H1 (cell line): Measurements from ENCODE around the gene RGS13. TPM values are rescaled to one million over a fixed set of nuclear protein-coding genes. Genes with fewer than 3 reads are reported as not detected.

Source experiments
- CTCF ChIA-PET: fragments of 300-600 bp; sonication (Branson Sonifier 250); formaldehyde crosslinking; loops from one replicate; lab custom pipeline; 2021; ENCODE audit not compliant: partially characterized antibody; lab: Charles Lee
- POLR2A ChIA-PET: fragments of 300-600 bp; sonication (Branson Sonifier 250); formaldehyde crosslinking; loops from one replicate; lab custom pipeline; 2021; ENCODE audit warnings: inconsistent platforms; ENCODE audit not compliant: partially characterized antibody; lab: Charles Lee
- DNase-seq, 2 experiments: peaks; one replicate each; pipeline versions ENCODE4 v3.0.0 to v3.0.0-alpha.2; 2010 to 2022; ENCODE audit warnings: low spot score in 2 of 2, low read depth in 1 of 2, mixed read lengths in 1 of 2
- FAIRE-seq: peaks from 2 replicates; lab custom pipeline; 2011; peaks lifted over from hg19 to GRCh38; lab: Jason Lieb, UNC
- H2AFZ ChIP-seq: 2 replicates; pipeline ENCODE4 v1.8.1; 2012; ENCODE audit warnings: low read length, inconsistent platforms
- H2AK5ac ChIP-seq: 2 replicates; pipeline ENCODE4 v1.6.1; 2013; ENCODE audit warnings: low read depth, low read length
- H2BK120ac ChIP-seq: replicated peaks from 2 replicates; pipeline ENCODE3; 2013; ENCODE audit warnings: low read depth, low read length, inconsistent platforms
- H2BK12ac ChIP-seq: 2 replicates; pipeline ENCODE4 v1.6.1; 2013; ENCODE audit warnings: low read depth, low read length
- H2BK15ac ChIP-seq: 2 replicates; pipeline ENCODE4 v1.6.1; 2013; ENCODE audit warnings: low read length
- H2BK20ac ChIP-seq: 2 replicates; pipeline ENCODE4 v1.6.1; 2013; ENCODE audit warnings: low read length
- H2BK5ac ChIP-seq: 2 replicates; pipeline ENCODE4 v1.6.1; 2013; ENCODE audit warnings: low read depth, low read length
- H3K14ac ChIP-seq: 2 replicates; pipeline ENCODE4 v1.6.1; 2013; ENCODE audit warnings: inconsistent platforms; ENCODE audit not compliant: insufficient read length
- H3K18ac ChIP-seq: 2 replicates; pipeline ENCODE4 v1.6.1; 2013; ENCODE audit warnings: low read length; ENCODE audit errors: extremely low read depth
- H3K23ac ChIP-seq: 2 replicates; pipeline ENCODE4 v1.6.1; 2013; ENCODE audit warnings: inconsistent platforms; ENCODE audit not compliant: insufficient read length
- H3K23me2 ChIP-seq: 2 replicates; pipeline ENCODE4 v1.6.1; 2013; ENCODE audit warnings: low read depth, low read length
- H3K27ac ChIP-seq: 2 replicates; pipeline ENCODE4 v1.6.1; 2011; ENCODE audit warnings: low read depth, low read length, inconsistent platforms
- H3K27me3 ChIP-seq, 4 experiments: replicated peaks in 1 of 4; 1 replicate in 1 of 4; 2 replicates in 3 of 4; pipeline versions ENCODE4 v1.6.1 to v1.8.1; 2011 to 2013; ENCODE audit warnings: low read length in 3 of 4, mild to moderate bottlenecking in 3 of 4, inconsistent platforms in 2 of 4, mixed read lengths in 2 of 4, moderate library complexity in 1 of 4; ENCODE audit not compliant: control insufficient read depth in 3 of 4, insufficient read depth in 3 of 4; ENCODE audit errors: extremely low read depth in 1 of 4
- H3K36me3 ChIP-seq, 4 experiments: 2 replicates each; pipeline versions ENCODE4 v1.6.1 to v1.8.1; 2011 to 2013; ENCODE audit warnings: mild to moderate bottlenecking in 4 of 4, low read length in 3 of 4, moderate library complexity in 2 of 4, control low read depth in 1 of 4, inconsistent platforms in 1 of 4; ENCODE audit not compliant: insufficient read depth in 4 of 4, control insufficient read depth in 2 of 4
- H3K4ac ChIP-seq: replicated peaks from 2 replicates; pipeline ENCODE3; 2013; ENCODE audit warnings: low read length, low read depth, mixed read lengths, inconsistent platforms; ENCODE audit not compliant: insufficient read length
- H3K4me1 ChIP-seq, 4 experiments: replicated peaks in 1 of 4; 1 replicate in 1 of 4; 2 replicates in 3 of 4; pipeline versions ENCODE4 v1.6.1 to v1.8.1; 2011 to 2013; ENCODE audit warnings: low read length in 3 of 4, inconsistent platforms in 2 of 4, mixed read lengths in 1 of 4; ENCODE audit not compliant: insufficient read depth in 4 of 4, control insufficient read depth in 3 of 4
- H3K4me2 ChIP-seq, 2 experiments: 2 replicates each; pipeline versions ENCODE4 v1.6.1 to v1.8.1; 2011 to 2013; ENCODE audit warnings: low read depth in 2 of 2, low read length in 2 of 2, control low read depth in 1 of 2, inconsistent platforms in 1 of 2, mild to moderate bottlenecking in 1 of 2; ENCODE audit not compliant: insufficient read depth in 1 of 2
- H3K4me3 ChIP-seq, 4 experiments: fragments of 200-600, 300-600 bp in 1 of 4; sonication (generic), shearing (Covaris generic), sonication (Bioruptor Twin) in 1 of 4; 2 replicates each; pipeline versions ENCODE4 v1.5.1 to v1.8.1; 2011 to 2016; ENCODE audit warnings: low read length in 4 of 4, low read depth in 3 of 4, control low read depth in 2 of 4, inconsistent platforms in 2 of 4, mild to moderate bottlenecking in 2 of 4, mixed read lengths in 1 of 4, moderate library complexity in 1 of 4; ENCODE audit not compliant: insufficient read depth in 2 of 4; ENCODE audit errors: extremely low read depth in 1 of 4
- H3K56ac ChIP-seq: replicated peaks from 2 replicates; pipeline ENCODE3; 2013; ENCODE audit warnings: low read depth, mild to moderate bottlenecking, mixed read lengths, low read length, inconsistent platforms; ENCODE audit not compliant: insufficient read length
- H3K79me1 ChIP-seq: 2 replicates; pipeline ENCODE4 v1.6.1; 2013; ENCODE audit warnings: low read depth, low read length, control low read depth
- H3K79me2 ChIP-seq, 2 experiments: 2 replicates each; pipeline versions ENCODE4 v1.6.1 to v1.8.1; 2012 to 2013; ENCODE audit warnings: low read length in 2 of 2, mild to moderate bottlenecking in 2 of 2, inconsistent platforms in 1 of 2; ENCODE audit not compliant: insufficient read depth in 2 of 2, control insufficient read depth in 1 of 2
- H3K9ac ChIP-seq, 4 experiments: replicated peaks in 1 of 4; 1 replicate in 1 of 4; 2 replicates in 3 of 4; pipeline versions ENCODE4 v1.6.1 to v1.8.1; 2011 to 2013; ENCODE audit warnings: low read depth in 3 of 4, low read length in 3 of 4, control low read depth in 2 of 4, mild to moderate bottlenecking in 2 of 4, moderate library complexity in 2 of 4, inconsistent platforms in 1 of 4; ENCODE audit errors: extremely low read depth in 1 of 4
- H3K9me3 ChIP-seq, 2 experiments: 2 replicates each; pipeline versions ENCODE4 v1.6.1 to v1.8.1; 2012 to 2013; ENCODE audit warnings: mild to moderate bottlenecking in 2 of 2, moderate library complexity in 2 of 2, control low read depth in 1 of 2, inconsistent platforms in 1 of 2, low read depth in 1 of 2, low read length in 1 of 2, mixed read lengths in 1 of 2; ENCODE audit not compliant: insufficient read depth in 2 of 2
- H4K20me1 ChIP-seq, 2 experiments: replicated peaks in 1 of 2; 2 replicates each; pipeline versions ENCODE3 to v1.8.1; 2011 to 2013; ENCODE audit warnings: inconsistent platforms in 2 of 2, low read length in 2 of 2, mild to moderate bottlenecking in 1 of 2; ENCODE audit not compliant: insufficient read depth in 2 of 2, control insufficient read depth in 1 of 2
- H4K5ac ChIP-seq: 2 replicates; pipeline ENCODE4 v1.6.1; 2013; ENCODE audit warnings: low read length, low read depth, mixed read lengths, inconsistent platforms; ENCODE audit not compliant: insufficient read length
- H4K8ac ChIP-seq: 2 replicates; pipeline ENCODE4 v1.8.0; 2013; ENCODE audit warnings: mild to moderate bottlenecking, moderate library complexity, low read length, inconsistent platforms; ENCODE audit not compliant: insufficient read depth; ENCODE audit errors: extremely low read depth
- H4K91ac ChIP-seq: replicated peaks from 2 replicates; pipeline ENCODE3; 2013; ENCODE audit warnings: low read length, mixed read lengths, inconsistent platforms; ENCODE audit not compliant: insufficient read length
- POLR2A ChIP-seq, 2 experiments: IDR thresholded peaks; 1 replicate in 1 of 2; 2 replicates in 1 of 2; pipeline ENCODE4 v1.6.1; 2011; ENCODE audit warnings: low read depth in 2 of 2, low read length in 2 of 2, mild to moderate bottlenecking in 2 of 2; ENCODE audit errors: control extremely low read depth in 1 of 2
- WGBS, 2 experiments: shearing (Covaris generic) in 1 of 2; methylation state at CpG; one replicate each; pipeline versions ENCODE4 v1.1.6 to v1.1.7; 2013 to 2015; ENCODE audit warnings: low lambda C conversion rate in 2 of 2, mixed read lengths in 2 of 2, inconsistent platforms in 1 of 2, low coverage in 1 of 2, missing lambda C conversion rate in 1 of 2; ENCODE audit not compliant: insufficient replicate concordance in 2 of 2, insufficient coverage in 1 of 2, insufficient read length in 1 of 2; ENCODE audit errors: extremely low coverage in 1 of 2, missing lambda C conversion rate in 1 of 2; 5-methylcytosine and 5-hydroxymethylcytosine counted together
- polyA plus RNA-seq, 7 experiments: library from polyadenylated mRNA; depleted of rRNA in 3 of 7; stranded (reverse) in 5 of 7; unstranded in 2 of 7; fragments of >200 nt in 5 of 7; fragments of 200-250 nt in 2 of 7; gene quantifications; 1 replicate in 5 of 7; 2 replicates in 1 of 7; 4 replicates in 1 of 7; pipeline versions ENCODE4 v1.2.1 to v1.2.3, GENCODE V29; 2011 to 2013; ENCODE audit warnings: missing spikeins in 2 of 7, mixed read lengths in 2 of 7
- total RNA-seq: library from RNA; stranded (reverse); fragmentation: NEBNext Ultra II Directional; extraction: Animal tissue kit (Norgen Biotek cat#: 25700); gene quantifications from 2 replicates; pipeline ENCODE4 v1.2.1, GENCODE V29; 2021

RGS13 gene
- total and polyA plus RNA-seq, 2 of the 8 experiments (the other 6 are each of a cell fraction or from before 2014, with no cell fraction given) = not detected

GRCh38 chr1:192675716-192676115 is 39.8 kb downstream of the RGS13 start:
- DNase-seq (no peak), FAIRE-seq (no peak)
- no peak overlapping the region for H2BK120ac ChIP-seq
- H3K9me3 ChIP-seq = no peaks in the 10 kb centered on the region
- no peak overlapping the region for H2BK5ac ChIP-seq
- H3K56ac ChIP-seq = no peak overlapping the region
- H3K79me2 ChIP-seq = no peaks in the 10 kb centered on the region
- H3K14ac ChIP-seq = no peak overlapping the region
- no peak overlapping the region for H2AFZ ChIP-seq
- TF ChIP-seq POLR2A (IDR thresholded peaks at IDR 0.05; ENCODE audit: control extremely low read depth in 1 of 2, low read depth in 2 of 2, low read length in 2 of 2) = no peak
- ChIA-PET CTCF (no interaction called here), POLR2A (no interaction called here)
- H2AK5ac ChIP-seq = no peak overlapping the region
- H3K27me3 ChIP-seq = no peaks in the 10 kb centered on the region
- H3K9ac ChIP-seq = no peak overlapping the region
- no peak overlapping the region for H3K4ac ChIP-seq
- no peaks in the 10 kb centered on the region for H3K4me1 ChIP-seq
- no peaks in the 10 kb centered on the region for H3K23me2 ChIP-seq
- no peak overlapping the region for H3K27ac ChIP-seq
- H2BK12ac ChIP-seq = no peak overlapping the region
- H3K4me2 ChIP-seq = no peak overlapping the region
- H3K79me1 ChIP-seq = no peaks in the 10 kb centered on the region
- no peak overlapping the region for H4K91ac ChIP-seq
- no peak overlapping the region for H2BK15ac ChIP-seq
- 83% methylated on average over 1 of the region's 1 CpG; no CpG with 5 or more reads in 1 of the 2 experiments for WGBS, 2 experiments
- no peaks in the 10 kb centered on the region for H4K20me1 ChIP-seq
- no peak overlapping the region for H4K5ac ChIP-seq
- no peak overlapping the region for H3K23ac ChIP-seq
- no peaks in the 10 kb centered on the region for H3K36me3 ChIP-seq
- H2BK20ac ChIP-seq = no peak overlapping the region
- H4K8ac ChIP-seq = no peak overlapping the region
- H3K4me3 ChIP-seq = no peak overlapping the region
- no peak overlapping the region for H3K18ac ChIP-seq
